ENCODE data around the gene ZBED1.
"Not testable (repeated sequence)": the region's sequence is repeated elsewhere in the genome, so short reads cannot be mapped to it uniquely, and the experiment has no call there.

ZBED1 gene

DNA sequence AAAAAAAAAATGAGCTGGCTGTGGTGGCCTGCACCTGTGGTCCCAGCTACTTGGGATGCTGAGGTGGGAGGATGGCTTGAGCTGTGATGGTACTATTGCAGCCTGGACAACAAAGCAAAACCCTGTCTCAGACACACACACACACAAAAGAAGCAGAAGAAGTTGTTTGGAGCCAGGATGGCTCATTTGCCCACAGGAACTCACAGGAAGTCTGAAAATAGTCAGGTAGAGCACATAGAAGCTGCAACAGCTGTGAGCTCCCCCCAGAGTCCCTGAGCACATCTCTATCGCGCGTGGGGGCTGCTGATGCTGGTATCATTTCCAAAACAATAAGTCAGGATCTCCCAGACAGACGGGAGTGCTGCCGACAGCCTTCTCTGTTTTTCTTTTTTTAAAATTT lies 13.4 kb upstream of the ZBED1 start:
- TF ChIP-seq, protein P1, sequence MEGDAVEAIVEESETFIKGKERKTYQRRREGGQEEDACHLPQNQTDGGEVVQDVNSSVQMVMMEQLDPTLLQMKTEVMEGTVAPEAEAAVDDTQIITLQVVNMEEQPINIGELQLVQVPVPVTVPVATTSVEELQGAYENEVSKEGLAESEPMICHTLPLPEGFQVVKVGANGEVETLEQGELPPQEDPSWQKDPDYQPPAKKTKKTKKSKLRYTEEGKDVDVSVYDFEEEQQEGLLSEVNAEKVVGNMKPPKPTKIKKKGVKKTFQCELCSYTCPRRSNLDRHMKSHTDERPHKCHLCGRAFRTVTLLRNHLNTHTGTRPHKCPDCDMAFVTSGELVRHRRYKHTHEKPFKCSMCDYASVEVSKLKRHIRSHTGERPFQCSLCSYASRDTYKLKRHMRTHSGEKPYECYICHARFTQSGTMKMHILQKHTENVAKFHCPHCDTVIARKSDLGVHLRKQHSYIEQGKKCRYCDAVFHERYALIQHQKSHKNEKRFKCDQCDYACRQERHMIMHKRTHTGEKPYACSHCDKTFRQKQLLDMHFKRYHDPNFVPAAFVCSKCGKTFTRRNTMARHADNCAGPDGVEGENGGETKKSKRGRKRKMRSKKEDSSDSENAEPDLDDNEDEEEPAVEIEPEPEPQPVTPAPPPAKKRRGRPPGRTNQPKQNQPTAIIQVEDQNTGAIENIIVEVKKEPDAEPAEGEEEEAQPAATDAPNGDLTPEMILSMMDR (conservative IDR thresholded peaks at IDR 0.05): no peak
- H3K27ac ChIP-seq: no peak overlapping the region

DNA sequence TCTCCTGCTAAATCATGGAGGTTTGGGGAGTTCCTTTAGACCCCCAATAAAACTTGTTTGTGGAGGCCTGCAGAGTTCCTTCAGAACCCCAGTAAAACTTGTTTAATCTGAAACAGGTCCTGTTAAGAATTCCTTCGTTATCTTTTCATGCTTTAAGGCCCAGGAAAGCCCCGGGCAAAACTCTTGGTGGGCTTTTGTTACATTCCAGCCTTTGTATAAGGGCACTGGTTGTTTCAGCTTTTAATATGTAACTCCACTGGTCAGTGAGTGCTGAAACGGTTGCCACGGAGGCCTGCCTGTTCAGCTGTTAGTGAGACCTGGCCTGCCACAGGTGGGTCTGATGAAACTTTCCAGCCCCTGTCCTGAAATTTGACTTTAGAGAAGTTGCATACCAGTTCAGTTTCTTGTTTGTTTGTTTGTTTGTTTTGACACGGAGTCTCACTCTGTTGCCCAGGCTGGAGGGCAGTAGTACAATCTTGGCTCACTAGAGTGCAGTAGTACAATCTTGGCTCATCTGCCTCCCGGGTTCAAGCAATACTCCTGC lies 12.4 kb upstream of the ZBED1 start:
- TF ChIP-seq, protein P1 (conservative IDR thresholded peaks at IDR 0.05): no peak

DNA sequence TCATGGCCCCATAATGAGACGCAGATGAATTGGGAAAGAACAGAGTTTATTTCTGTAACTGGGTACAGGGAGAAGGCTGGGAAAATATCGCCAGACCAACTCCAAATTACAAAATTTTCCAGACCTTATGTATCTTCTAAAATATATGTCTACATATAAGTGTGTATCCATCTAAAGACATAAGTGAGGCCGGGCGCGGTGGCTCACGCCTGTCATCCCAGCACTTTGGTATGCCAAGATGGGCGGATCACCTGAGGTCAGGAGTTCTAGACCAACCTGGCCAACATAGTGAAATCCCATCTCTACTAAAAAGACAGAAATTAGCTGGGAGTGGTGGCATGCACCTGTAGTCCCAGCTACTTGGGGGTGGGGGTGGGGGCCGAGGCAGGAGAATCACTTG lies 11.7 kb upstream of the ZBED1 start:
- H3K27ac ChIP-seq: no peak overlapping the region
- TF ChIP-seq, protein P1 (conservative IDR thresholded peaks at IDR 0.05): no peak

More for the DNA sequence above, 12.4 kb upstream of the ZBED1 start:
- H3K27ac ChIP-seq: no peak overlapping the region

DNA sequence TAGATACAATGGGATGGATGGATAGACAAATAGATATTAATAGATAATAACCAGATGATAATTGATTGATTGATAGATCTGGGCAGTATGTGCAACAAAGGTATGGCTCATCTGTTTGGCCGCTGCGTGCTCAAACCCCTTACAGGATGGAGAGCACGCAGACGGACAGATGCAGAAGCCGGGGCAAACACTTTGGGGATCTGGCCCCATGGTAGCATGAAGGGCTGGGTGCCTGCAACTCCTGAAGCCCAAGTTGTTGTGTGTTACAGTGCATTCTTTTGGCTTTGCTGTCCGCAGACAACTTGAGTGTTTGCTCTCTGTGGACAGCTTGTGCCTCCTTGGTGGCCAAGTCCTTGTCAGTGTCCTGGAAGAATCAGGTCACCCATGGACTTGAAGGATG lies 10.6 kb upstream of the ZBED1 start:
- no peak overlapping the region for H3K27ac ChIP-seq
- TF ChIP-seq, protein P1 (conservative IDR thresholded peaks at IDR 0.05): no peak

DNA sequence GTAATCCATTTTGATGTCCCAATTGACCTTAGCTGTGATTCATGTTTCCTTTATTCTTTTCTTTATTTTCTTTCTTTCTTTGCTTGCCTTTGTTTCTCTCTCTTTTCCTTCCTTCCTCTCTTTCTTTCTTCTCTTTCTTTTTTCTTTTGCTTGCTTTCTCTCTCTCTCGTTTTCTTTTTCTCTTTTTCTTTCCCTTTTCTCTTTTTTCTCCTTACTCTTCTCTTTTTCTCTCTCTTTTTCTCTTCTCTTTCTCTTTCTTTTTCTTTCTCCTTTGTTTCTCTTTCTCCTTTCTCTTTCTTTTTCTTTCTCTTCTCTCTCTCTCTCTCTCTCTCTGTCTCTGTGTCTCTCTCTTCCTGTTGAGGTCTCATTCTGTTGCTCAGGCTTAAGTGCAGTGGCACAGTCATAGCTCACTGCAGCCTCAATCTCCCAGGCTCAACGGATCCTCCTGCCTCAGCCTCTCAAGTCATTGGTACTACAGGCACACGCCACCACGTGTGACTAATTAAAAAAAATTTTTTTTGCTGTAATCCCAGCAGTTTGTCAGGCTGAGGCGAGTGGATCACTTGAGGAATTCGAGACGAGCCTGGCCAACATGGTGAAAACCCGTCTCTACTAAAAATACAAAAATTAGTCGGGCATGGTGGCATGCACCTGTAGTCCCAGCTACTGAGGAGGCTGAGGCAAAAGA lies 8.0 kb upstream of the ZBED1 start:
- H3K27ac ChIP-seq: no peak overlapping the region
- TF ChIP-seq, protein P1 (conservative IDR thresholded peaks at IDR 0.05): no peak

DNA sequence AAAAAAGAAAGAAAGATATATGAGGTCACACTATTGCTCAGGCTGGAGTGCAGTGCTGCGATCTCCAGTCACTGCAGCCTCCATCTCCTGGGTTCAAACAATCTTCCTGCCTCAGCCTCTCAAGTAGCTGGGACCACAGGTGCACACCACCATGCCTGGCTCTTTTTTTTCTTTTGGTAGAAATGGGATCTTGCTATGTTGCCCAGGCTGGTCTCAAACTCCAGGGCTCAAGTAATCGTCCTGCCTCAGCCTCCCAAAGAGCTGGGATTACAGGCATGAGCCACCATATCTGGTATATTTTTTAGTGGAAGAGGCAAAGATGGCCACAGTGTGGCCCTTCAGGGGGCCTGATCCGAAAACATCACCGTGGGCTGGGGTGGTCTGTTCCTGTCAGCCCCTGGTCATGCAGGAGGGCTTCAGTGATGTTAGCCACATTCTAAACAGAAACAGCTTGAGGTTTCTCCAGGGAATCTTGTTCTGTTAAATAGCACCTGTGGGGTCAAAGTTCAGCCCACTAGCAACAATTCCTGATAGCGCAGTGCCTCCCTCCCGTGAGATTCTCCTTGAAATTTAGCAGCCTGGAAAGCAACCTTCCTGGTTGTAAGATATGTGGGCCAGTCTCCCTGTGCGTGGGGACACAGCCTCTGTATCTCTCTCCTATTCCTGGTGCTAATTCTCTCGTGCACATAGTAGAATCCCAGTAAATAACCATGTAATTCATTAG lies 7.3 kb upstream of the ZBED1 start:
- TF ChIP-seq, protein P1 (conservative IDR thresholded peaks at IDR 0.05): no peak
- no peak overlapping the region for H3K27ac ChIP-seq

DNA sequence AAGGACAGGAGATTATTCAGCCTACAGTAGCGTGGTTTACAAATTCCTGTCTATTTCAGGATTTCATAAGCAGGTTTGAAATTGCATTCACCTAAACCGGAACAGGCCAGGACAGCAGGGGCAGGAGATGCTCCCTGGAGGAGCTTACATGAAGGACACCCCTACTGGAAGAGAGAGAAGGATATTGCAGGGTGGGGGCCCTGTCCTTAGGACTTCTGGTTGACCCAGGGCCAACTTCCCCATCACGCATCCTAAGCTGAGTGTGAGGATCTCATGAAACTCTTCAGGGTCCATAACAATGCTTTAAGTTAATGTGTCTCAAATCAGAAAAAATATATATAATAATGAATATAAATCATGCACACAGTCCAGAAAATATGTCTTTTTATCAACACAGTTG lies 6.4 kb upstream of the ZBED1 start:
- no peak overlapping the region for H3K27ac ChIP-seq
- TF ChIP-seq, protein P1 (conservative IDR thresholded peaks at IDR 0.05): no peak

DNA sequence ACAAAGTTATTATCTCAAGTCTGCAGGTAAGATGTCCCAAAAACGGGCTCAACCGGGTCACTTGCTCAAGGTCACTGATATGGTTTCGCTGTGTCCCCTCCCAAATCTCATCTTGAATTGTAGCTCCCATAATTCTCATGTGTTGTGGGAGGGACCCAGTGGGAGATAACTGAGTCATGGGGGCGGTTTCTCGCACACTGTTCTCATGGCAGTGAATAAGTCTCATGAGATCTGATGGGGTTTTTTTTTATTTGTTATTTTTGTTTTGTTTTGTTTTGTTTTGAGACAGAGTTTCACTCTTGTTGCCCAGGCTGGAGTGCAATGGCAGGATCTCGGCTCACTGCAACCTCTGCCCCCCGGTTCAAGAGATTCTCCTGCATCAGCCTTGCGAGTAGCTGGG lies 4.6 kb upstream of the ZBED1 start:
- not testable (repeated sequence) for H3K27ac ChIP-seq

Measured in VCaP (cell line).